ENCODE data around the gene SLC26A1. TPM values are rescaled to one million over a fixed set of nuclear protein-coding genes. Genes with fewer than 3 reads are reported as not detected.
"Not testable (repeated sequence)": the region's sequence is repeated elsewhere in the genome, so short reads cannot be mapped to it uniquely, and the experiment has no call there.

Gene SLC26A1
- total RNA-seq, 1 donor from 2014 or later: 2.0 TPM

DNA sequence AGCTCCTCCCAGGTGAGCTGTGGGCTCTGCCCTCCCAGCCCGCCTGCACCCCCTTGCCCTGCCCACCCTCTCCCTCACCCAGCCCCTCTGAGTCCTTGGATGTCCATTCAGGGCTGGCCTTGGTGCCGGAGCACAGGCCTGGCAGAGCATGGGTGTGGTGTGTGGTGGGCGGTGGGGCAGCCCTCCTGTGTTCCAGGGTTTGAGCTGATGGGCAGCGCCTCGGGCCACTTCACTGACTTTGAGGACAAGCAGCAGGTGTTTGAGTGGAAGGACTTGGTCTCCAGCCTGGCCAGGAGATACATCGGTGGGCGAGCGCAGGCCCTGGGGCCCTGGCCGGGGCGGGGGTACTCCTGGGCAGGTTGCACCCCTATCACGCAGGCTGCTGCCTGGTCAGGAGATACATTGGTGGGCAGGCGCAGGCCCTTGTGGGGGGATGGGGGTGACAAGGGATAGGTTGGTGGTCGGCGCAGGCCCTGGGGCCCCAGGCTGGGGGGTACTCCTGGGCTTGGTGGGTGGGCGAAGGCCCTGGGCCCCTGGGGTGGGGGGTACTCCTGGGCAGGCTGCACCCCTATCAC, 7.6 kb upstream of the SLC26A1 start:
- FAIRE-seq: no peak
- no peak for DNase-seq (ENCODE audit: low spot score in 2 of 2)

DNA sequence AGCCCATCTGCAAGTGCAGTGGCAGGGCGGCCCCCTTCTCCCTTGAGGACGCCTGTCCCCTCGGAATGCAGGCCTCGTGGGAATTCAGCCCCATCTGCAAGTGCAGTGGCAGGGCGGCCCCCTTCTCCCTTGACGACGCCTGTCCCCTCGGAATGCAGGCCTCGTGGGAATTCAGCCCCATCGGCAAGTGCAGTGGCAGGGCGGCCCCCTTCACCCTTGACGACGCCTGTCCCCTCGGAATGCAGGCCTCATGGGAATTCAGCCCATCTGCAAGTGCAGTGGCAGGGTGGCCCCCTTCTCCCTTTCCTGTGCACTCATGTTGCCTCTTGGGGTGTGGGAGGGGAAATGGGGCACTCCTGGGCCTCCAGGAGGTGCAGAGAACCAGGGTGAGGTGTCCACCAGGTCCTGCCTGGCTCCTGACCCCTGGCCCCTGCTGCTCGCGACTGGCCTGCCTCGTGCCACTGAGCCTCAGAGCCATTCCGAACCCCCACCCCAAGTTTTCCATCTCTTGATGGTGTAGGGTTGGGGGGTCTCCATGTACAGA, 6.8 kb upstream of the SLC26A1 start:
- DNase-seq (ENCODE audit: low spot score in 2 of 2) (no peak), FAIRE-seq (no peak)

DNA sequence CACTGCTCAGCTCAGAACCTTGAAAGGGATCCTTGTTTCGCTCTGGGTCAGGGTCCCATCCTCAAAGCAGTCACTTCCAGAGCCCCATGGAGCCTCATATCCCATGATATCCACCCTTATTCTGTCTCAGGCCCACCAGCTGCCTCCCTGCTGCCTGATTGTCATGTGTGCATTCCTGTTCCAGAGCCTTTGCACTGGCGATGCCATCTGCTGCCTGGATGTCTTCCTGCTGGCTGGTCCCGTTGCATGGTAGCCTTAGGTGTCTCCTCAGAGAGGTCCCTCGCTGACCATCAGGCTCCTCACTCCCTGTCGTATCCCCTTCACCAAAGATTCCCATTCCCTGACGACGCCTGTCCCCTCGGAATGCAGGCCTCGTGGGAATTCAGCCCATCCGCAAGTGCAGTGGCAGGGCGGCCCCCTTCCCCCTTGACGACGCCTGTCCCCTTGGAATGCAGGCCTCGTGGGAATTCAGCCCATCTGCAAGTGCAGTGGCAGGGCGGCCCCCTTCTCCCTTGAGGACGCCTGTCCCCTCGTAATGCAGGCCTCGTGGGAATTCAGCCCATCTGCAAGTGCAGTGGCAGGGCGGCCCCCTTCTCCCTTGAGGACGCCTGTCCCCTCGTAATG, 6.1 kb upstream of the SLC26A1 start:
- not testable (repeated sequence) for DNase-seq (ENCODE audit: low spot score in 2 of 2); FAIRE-seq

DNA sequence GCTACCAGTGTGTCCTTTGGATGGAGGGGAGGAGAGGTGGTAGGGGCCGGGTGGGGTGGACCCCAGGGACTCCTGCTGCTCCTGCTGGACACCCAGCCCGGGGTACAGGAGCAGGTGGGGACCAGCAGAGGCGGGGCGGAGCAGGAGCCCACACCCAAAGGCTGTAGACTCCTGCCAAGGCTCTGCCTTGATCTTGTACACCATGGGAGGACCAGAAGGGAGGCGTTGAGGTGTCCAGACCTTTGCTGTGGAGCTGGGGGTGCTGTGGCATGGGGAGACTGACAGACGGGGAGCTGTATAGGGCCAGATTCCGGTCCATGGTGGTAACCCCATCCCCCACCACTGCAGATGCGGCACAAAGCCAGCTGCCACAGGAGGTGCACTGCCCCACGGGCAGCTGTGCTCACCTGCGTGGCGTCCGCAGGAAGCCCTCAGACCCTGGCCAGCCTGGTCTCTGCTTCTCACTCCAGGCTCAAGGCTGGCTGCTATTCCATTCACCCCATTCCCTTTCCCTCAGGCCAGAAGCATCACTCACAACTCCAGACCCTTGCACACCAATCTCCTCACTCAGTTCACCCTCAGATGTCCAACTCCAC, 5.0 kb upstream of the SLC26A1 start:
- DNase-seq (ENCODE audit: low spot score in 2 of 2) (no peak), FAIRE-seq (no peak)

DNA sequence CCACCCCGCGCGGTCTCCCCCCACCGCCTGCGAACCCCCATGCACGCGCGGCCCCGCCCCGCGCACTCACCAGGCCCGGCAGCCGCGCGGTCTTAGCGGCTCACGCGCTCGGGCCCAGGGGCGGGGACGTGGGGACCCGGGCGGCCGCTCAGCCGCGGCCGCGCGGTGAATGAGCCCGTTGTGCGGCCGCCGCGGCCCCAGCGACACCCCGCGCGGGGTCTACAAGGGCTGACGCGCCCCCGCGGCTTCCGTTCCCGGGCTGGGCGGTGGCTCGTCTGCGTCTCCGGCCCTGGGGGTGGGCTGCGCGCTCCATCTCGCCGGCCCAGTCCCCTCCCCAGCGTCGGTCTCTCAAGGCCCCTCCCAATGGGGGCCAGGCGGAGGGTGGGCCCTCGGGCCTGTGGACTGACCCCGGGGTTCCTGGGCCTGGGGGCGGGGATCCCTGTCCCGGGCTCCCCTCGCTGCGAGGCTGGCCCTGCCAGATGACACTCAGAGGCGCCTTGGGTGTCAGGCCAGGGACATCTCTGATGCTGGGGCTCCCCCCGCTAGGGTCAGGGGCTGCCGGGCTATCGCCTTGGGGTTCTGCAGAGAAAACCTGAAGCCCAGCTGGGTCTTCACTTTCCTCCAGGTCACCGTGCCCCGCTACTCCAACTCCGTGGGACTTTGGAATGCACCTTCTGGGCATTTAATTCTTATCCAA, 4.3 kb upstream of the SLC26A1 start:
- no peak for FAIRE-seq
- peak; percentile 89 to 90 for DNase-seq (ENCODE audit: low spot score in 2 of 2)

DNA sequence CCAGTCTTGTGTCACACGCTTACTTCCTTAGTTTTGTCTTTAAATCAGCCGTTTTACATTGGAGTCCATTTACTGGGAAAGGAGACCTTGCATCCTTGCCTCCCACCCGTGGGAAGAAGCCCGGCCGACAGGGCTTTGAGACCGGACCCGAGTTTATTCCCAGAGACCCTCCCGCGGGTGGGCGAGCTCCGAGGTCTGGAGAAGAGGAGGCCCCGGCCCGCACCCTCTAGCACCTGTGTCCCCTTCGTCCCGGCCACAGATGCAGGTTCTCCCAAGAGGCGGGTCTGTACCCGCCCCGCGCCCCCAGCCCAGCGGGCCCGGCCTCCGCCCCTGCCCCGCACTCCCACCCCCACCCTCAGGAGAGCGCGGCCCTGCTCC, 3.8 kb upstream of the SLC26A1 start:
- FAIRE-seq (no peak), DNase-seq (ENCODE audit: low spot score in 2 of 2) (no peak)

DNA sequence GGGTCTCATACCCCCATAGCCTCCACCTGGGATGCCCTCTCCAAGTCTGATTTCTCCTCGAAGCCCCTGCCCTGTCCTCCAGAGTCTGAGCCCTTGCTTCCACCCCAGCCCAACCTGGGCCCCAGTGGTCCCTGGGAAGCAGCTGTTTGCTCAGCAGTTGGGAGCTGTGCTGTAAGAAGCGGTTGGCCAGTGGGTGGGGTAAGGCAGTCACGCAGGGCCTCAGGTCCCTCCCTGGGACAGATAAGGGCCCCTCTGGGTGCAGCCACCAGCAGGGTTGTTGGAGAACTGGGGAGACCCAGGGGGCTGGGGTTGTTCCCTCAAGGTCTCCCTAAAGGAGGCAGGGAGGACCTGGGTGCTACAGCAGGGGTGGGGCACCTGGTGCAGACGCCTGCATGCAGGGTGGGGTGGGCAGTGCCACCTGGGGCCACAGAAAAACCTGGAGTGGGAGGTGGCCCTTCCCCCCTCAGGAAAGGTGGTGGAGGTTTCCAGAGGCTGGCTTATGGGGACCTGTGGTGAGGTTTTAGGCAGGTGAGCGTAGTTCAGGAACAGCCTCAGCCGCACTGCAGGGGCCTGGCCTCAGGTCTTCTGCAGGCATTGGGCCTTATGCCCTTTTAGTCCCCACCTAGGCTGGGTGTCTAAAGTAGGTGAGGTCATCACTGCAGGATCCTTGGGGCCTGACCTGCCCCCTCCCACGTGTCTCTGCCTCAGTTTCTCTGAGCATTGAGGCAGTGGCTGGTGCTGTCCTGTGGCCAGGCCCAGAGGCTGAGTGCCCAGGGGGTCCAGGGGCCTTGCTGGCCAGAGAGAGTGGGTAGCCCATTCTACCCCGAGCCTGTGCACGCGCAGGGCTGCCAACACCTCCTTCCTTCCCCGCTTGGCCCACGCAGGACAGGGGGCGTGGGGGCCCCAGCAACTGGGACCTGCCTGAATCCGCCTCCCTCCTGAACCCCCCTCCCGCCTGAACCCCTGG, 3.1 kb upstream of the SLC26A1 start:
- FAIRE-seq (no peak), DNase-seq (ENCODE audit: low spot score in 2 of 2) (no peak)

DNA sequence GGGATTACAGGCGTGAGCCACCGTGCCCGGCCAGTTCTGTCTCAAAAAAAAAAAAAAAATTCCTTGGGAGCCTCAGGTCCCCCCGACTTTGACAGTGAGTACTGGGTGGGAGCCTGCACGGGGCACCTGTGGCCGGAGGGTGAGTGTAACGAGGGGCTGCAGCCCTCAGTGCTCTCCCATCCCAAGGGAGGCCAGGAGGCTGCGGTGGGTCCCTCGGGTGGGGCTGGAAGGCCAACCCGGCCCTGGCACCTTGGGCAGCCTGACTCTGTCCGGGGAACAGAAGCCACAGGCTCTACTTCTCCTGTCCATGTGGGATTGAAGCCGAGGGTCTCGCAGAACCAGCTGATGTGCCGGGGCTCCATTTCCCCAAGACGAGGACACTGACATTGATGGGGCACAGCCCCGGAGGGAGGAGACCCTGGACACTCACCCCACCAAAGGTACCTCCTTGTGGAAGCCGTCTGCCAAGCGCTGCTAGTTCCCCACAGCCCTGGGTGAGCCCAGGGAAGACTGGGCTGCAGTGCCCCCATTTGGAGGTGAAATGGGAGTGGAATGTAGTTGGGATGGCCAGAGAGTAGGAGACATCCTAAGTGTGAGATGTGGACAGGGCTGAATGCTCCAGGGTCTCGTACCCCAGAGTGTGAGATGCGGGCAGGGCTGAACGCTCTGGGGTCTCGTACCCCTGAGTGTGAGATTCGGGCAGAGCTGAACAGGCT, 2.3 kb upstream of the SLC26A1 start:
- no peak for FAIRE-seq
- no peak for DNase-seq (ENCODE audit: low spot score in 2 of 2)

DNA sequence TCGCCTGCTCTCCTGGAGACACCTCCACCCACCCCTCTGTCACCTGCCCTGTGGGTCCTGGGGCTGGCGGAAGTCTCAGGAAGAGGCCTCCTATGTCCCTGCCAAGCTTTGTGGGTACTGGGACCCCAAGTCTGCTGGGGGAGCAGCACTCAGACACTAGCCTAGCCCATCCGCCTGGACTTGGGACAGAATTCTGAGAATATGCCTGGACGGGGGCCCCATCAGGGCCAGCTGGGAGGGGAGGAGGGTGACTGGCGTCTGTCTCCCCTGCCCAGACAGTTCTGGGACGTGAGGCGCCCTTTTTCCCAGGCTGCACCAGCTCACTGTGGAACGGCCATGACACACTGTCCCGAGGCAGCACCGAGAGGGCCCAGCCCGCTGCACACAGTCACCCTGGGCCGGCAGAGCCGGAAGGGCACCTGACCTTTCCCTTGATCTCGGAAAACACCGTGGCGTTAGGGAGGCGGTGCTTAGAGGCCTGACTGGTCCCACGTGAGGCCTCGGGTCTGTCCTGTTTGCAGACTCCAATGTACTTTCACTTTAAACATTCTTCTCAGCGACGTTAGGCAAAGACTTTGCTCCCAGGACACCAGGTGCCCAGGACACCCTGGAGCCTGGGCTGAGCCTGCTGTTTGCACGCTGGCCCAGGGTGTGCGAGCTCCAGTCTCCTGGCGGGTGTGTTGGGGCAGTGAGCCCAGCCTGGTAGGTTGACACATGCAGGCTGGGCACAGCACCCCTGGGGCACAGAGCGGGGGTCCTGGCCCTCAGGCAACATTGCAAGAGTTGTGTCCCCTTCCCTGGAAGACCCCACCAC, 700 bp downstream of the SLC26A1 start:
- DNase-seq (ENCODE audit: low spot score in 2 of 2) (peak in 1 of 2 donors; percentile 55), FAIRE-seq (no peak)

DNA sequence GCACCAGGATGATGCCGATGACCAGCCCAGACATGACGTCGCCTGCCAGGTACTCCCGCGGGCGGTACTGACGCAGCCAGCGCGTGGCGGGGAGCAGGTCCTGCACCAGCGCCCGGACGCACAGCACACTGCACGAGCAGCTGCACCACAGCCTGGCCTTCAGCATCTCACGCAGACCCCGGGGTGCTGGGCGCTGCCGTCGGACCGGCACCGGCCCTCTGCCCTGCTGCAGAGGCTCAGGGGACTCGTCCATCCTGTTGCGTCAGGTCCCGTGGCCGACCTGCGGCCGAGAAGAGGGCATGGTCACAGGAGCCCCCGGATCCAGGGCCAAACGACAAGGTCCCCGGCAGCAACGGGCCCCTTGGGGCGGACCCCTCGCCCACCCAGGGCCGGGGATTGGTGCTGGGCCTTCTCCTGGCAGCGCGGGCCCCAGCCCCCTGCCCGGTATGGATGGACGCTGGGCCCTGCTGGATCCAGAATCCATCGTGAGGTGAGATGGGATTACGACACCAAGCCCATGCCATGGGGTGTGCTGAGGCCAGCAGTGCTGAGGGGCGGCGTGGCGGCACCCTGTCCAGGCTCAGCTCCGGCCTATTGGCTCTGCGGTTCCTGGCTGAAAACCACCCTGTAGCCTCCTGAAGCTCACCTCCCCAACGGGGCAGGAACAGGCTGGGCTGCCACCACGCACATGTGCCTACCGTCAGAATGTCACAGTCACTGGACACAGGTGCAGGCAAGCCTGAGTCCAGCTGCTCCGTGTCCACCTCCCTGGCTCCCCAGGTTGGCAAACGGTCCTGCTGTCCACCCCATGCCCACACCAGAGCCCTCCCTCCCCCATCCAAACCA, 1.5 kb downstream of the SLC26A1 start:
- FAIRE-seq (no peak), DNase-seq (ENCODE audit: low spot score in 2 of 2) (no peak)

DNA sequence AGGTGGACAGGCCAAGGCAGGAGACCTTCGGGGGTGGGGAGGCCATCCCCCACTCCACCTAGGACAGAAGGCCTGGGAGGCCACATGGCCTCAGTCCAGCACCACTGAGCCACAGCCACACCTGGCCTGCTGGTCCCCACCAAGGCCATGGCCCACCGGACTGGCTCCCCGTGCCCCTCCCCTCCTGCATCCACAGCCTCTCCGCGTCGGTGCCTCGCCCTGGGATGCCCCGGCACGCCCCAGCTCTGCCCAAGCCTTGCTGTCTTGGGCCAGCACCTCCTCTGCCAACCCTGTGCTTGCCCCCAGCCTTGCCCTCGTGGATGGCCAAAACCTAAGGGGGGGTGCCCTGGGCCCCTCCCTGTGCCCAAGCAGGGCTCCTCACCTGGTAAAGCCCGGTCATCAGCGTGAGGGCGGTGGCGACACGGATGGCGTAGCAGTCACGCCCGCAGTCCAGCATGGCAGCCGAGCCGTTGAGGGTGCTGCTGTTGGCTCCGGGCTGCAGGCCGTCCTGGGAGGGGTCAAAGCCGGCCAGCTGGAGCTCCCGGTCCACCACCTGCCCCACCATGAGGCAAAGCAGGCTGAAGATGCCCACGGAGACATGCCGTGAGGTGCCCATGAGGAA, 2.3 kb downstream of the SLC26A1 start:
- FAIRE-seq: no peak
- DNase-seq (ENCODE audit: low spot score in 2 of 2): no peak

DNA sequence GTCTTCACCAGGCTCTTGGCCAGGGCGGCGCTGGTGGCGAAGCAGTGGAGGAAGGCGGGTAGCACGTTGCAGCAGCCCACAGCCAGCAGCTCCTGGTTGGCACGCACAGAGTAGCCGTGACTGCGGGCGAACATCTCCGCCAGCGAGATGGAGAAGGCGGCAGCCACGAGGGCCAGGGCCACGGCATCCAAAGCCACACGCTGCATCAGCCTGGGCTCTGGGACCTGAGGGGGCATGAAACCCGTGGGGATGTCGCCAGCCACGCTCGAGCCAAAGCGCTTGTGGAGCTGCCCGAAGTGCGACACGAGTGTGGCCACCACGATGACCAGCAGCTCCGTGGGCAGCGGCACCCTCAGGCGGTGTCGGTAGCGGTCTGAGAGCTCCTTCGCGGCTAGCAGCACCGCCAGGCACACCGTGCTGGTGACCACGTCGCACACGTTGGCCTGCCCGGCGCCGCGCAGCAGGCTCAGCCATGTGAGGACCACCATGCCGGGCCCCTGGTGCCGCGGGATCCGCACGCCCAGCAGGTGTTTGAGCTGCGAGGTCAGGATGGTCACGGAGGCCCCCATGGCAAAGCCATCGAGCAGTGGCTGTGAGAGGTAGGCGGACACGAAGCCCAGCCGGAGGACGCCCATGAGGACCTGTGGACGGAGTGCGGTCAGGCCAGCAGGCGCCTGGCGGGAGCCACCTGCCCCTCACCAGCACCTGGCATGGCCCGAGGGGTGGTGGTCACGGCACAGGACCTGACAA, 3.3 kb downstream of the SLC26A1 start:
- FAIRE-seq (no peak), DNase-seq (ENCODE audit: low spot score in 2 of 2) (no peak)

DNA sequence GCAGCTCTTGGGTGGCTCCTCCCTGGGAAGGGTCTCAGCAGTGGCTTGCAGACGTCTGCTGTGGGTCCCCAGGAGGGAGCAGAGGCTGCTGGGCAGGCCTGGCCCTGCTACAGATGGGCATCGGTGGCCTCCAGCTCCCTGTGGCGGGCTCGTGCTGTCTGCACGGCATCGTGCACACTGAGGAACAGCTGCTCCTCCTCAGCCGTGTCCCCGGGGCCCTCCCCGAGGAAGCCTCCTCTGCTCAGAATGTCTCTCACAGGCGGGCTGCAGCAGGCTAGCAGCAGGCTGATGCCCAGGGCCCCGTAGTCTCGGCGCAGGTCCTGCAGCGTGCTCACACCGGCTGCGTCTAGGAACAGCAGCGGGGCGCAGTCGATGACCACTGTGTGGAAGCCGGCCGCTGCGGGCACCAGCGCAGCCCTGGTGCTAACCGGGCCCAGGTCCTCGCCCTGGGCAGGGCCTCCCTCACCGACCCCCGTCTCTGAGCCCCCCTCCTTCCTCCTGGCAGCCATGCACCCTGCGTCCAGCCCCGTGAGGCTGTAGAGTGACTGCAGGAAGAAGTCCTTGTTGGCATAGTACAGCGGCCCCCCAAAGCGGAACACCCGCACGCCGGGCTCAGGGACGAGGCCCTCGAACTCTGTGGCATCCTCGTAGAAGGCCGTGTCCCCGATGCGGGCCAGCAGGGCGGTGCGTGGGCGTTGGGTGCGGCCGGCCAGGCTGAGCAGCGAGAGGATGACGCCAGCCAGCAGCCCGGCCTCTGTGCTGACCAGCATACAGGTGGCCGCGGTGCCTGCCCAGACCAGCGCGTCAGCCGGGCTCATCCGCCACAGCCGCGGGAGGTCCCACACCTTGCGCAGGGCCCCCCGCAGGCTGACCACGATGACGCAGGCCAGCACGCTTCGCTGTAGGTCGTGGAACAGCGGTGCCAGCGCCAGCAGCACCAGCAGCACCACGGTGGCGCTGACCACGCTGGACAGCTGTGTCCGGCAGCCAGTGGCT, 4.2 kb downstream of the SLC26A1 start:
- no peak for DNase-seq (ENCODE audit: low spot score in 2 of 2)
- no peak for FAIRE-seq

DNA sequence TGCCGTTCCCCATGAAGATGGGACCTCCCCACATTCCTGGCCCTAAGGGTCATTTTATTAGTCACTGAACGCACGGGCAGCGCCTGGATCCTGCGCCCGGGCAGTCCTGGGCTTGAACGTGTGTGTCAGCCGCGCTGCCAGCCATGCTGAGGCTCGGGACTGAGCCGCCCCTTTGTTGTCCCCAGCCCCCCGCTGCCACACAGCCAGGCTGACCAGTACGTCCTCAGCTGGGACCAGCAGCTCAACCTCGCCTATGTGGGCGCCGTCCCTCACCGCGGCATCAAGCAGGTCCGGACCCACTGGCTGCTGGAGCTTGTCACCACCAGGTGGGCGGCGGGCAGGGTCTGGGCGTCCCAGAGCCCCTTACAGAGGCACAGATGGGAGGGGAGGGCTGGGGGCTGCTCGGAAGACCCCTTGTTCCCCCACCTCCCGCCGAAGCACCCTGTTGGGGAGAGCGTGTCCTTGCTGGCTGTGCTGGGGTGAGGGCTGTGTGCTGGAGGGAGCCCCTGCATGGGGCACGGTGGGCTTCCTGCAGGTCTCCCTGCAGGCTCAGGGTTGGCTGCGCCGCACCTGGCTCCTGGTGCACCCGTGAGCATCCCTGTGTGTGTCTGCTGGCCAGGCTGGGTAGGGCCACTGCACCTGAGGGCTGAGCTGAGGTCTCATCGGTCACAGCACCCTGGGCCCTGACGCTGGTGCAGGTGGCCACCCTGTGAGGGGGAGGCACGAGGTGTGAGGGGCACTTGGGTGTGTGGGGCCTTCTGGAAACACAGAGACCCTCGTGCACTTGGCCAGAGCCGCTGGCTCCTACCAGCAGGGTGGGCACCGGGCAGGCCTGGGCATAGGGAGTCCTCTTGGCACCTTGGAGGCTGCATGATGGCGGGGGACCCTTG, 5.3 kb downstream of the SLC26A1 start:
- no peak for FAIRE-seq
- DNase-seq (ENCODE audit: low spot score in 2 of 2): no peak
